Activated naive CD4-positive, alpha-beta T cell treated with anti-CD3 and anti-CD28 coated beads, Interleukin-2, amount 10 ng/mL, durations not matched to agents 7 days and 5 days (primary cell): ENCODE results near the gene LRRC4C.

Source experiments
- CTCF ChIA-PET: fragments of 350-600 bp; sonication (Branson Sonifier 250); formaldehyde crosslinking; loops from one replicate; lab custom pipeline; 2021; ENCODE audit warnings: antibody characterized with exemption; lab: Charles Lee
- DNase-seq: peaks from one replicate; pipeline ENCODE4 v3.0.0-alpha.2; 2020
- H3K27ac Mint-ChIP-seq: one replicate; pipeline ENCODE4 v1.8.0; 2021; ENCODE audit warnings: mild to moderate bottlenecking, moderate library complexity, mixed read lengths
- H3K27me3 Mint-ChIP-seq: one replicate; pipeline ENCODE4 v1.8.0; 2021; ENCODE audit warnings: mild to moderate bottlenecking, mixed read lengths
- H3K36me3 Mint-ChIP-seq: one replicate; pipeline ENCODE4 v1.8.0; 2021; ENCODE audit warnings: mixed read lengths
- H3K4me1 Mint-ChIP-seq: one replicate; pipeline ENCODE4 v1.8.0; 2021; ENCODE audit warnings: mixed read lengths
- H3K4me3 Mint-ChIP-seq: one replicate; pipeline ENCODE4 v1.8.0; 2021; ENCODE audit warnings: mild to moderate bottlenecking, moderate library complexity, mixed read lengths
- H3K9me3 Mint-ChIP-seq: one replicate; pipeline ENCODE4 v1.8.0; 2021; ENCODE audit warnings: mixed read lengths

The LRRC4C gene

DNA sequence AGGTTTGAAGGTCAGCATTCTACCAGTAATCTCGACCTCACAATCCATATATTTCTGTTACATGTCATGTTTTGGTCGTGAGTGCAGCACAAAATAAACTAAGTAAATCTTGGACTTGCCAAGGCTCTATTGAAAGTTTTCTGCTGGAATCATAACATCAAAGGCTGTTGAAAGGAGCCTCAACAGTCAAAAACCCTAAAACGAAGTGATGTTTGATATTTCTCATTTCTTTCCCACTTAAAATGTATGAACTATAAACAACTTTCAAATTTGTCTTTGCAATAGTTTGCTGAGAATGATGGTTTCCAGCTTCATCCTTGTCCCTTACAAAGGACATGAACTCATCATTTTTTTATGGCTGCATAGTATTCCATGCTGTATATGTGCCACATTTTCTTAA, 1118.5 kb downstream of the LRRC4C start:
- Mint-ChIP-seq H3K36me3 (no peaks in the 10 kb centered on the region), H3K4me1 (no peaks in the 10 kb centered on the region), H3K4me3 (no peak overlapping the region), H3K27ac (no peak overlapping the region), H3K27me3 (no peaks in the 10 kb centered on the region), H3K9me3 (peaks cover 15% of the 10 kb centered on the region)
- CTCF ChIA-PET, result no interaction called here
- DNase-seq, result no peak

DNA sequence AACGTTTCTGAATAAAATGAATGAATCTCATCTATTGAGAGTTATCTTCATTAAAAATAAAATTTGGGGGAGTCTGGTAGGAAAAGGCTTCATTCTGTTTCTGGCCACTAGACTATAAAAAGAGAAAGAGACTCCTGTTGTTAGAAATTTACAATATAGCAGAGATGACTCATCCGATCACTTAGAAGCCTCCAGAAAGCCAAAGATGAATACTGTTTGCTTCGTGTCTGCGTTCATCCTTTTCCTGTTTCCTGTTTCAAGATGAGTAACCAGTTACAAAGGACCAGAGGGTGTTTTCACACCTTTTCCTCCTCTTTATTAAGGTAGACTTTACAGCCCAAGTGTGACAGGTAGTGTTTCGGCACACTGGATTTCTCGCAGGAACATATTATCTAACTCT, 1120.7 kb downstream of the LRRC4C start:
- Mint-ChIP-seq H3K9me3 (peaks cover 16% of the 10 kb centered on the region), H3K27ac (no peak overlapping the region), H3K4me1 (no peaks in the 10 kb centered on the region), H3K4me3 (no peak overlapping the region), H3K27me3 (no peaks in the 10 kb centered on the region), H3K36me3 (no peaks in the 10 kb centered on the region)
- no peak for DNase-seq
- CTCF ChIA-PET, result no interaction called here

DNA sequence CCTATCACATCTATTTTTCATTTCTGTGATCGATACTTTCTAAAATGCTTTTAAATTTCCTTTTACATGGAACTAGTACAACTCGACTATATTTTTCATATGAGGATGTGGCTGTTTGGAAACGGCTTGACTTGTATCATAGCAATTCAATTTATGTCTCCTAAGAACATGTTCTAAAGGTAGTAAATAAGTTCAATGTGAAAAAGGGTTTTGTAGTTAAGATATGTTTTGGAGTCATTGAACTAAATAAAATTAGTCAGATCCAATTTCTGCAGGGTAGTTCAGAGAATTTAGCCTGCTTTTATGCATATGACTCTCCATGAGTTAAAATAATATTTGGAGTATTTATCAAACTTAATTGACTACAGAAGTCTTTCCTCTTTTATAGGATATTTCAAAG, 1121.4 kb downstream of the LRRC4C start:
- Mint-ChIP-seq H3K27ac (no peak overlapping the region), H3K4me1 (no peaks in the 10 kb centered on the region), H3K9me3 (peaks cover 15% of the 10 kb centered on the region), H3K27me3 (no peaks in the 10 kb centered on the region), H3K36me3 (no peaks in the 10 kb centered on the region), H3K4me3 (no peak overlapping the region)
- CTCF ChIA-PET, result no interaction called here
- DNase-seq, result no peak

DNA sequence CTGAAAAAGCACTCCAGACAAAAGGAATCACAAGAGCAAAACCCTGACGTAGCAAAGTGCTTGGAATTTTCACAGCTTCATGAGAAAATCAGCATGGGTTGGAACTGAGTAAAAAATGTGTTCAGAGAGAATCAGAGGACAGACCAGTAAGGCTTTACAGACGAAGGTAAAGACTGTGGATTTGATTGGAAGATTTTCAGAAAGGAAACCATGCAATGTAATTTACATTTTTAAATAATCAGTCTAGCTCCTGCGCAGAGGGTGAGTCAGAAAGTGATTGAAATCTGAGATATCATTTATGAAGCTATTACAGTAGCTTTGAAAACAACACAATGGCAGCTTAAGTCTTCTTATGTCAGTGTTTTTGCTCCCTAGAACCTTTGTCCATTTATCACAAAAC, 1122.3 kb downstream of the LRRC4C start:
- H3K27me3 Mint-ChIP-seq, result no peaks in the 10 kb centered on the region
- no peaks in the 10 kb centered on the region for H3K36me3 Mint-ChIP-seq
- no peak for DNase-seq
- H3K4me1 Mint-ChIP-seq, result no peaks in the 10 kb centered on the region
- CTCF ChIA-PET, result no interaction called here
- H3K27ac Mint-ChIP-seq, result no peak overlapping the region
- no peak overlapping the region for H3K4me3 Mint-ChIP-seq
- peaks cover 15% of the 10 kb centered on the region for H3K9me3 Mint-ChIP-seq

DNA sequence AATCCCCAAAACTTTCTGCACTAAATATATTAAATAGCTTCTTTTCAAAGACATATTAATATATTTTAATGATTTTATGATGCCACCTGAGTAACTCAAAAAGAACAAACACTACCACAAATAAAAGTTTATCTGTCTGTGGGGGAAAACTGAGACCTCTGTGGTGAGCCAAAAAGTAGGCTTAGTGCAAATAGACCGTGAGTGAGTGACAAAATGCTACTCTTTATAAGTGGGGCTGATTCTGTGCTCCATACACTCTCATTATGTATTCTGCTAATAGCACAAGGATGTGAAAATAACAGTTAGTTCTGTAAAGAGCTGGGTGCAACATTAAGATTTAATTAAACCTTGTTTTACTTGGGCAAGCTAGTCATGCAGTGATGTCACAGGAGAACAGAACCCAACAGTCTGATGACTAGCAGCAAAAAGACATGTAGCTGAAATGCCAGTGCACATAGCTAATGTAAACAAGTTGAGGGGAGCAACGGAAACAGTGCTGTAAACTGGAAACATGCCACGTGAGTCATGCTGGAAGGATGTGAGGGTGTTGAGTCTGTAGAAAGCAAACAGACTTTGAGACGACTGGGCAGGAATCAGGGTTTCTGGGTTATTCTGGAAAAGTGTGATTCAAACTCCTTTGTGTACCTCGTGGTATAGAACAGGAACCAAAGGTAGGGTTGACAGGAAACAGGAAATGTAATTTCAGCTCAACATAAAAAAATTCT, 1130.4 kb downstream of the LRRC4C start:
- no peak for DNase-seq
- CTCF ChIA-PET, result no interaction called here
- Mint-ChIP-seq H3K4me3 (no peak overlapping the region), H3K9me3 (peaks cover 8% of the 10 kb centered on the region), H3K27ac (no peak overlapping the region), H3K36me3 (no peaks in the 10 kb centered on the region), H3K27me3 (no peaks in the 10 kb centered on the region), H3K4me1 (no peaks in the 10 kb centered on the region)

DNA sequence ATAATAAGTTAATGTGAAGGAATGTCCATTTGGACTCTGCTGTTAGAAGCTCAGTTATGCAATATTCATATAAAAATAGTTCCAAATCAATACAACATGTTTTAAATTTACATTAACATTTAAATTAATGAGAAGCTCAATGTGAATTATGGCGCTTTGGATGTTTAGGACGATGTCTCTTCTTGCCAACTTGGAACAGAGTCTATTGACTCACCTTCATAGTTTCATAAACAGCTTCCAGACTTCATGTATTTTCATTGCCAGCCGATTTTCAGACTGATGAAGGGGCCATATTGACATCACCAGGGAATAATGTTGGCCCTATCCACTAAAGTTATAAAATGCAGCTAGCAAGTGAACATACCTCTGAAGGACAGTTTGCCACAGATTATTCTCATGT, 1136.2 kb downstream of the LRRC4C start:
- DNase-seq, result no peak
- Mint-ChIP-seq H3K9me3 (peaks cover 5% of the 10 kb centered on the region), H3K36me3 (no peaks in the 10 kb centered on the region), H3K27ac (no peak overlapping the region), H3K27me3 (no peaks in the 10 kb centered on the region), H3K4me3 (no peak overlapping the region), H3K4me1 (no peaks in the 10 kb centered on the region)
- CTCF ChIA-PET, result no interaction called here

DNA sequence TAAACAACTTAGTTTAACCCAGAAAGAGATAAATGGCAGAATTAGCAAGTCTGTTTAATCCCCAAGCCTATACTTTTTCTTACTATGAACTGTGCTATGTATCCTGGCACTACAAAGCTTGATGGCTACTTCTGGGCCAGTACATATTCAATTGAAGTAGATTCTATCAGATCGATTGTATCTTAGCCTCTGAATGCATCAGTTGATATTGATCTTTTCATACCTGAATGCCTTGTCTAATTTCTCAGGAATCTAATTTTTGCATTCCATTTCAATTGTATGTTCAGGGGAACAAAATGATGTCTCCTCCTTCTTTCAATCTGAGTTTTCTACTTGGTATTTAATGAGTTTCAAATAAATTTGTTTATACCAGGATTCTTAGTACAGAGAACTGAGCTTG, 1137.9 kb downstream of the LRRC4C start:
- Mint-ChIP-seq H3K4me3 (no peak overlapping the region), H3K36me3 (no peaks in the 10 kb centered on the region), H3K9me3 (peaks cover 5% of the 10 kb centered on the region), H3K27me3 (no peaks in the 10 kb centered on the region), H3K4me1 (no peaks in the 10 kb centered on the region), H3K27ac (no peak overlapping the region)
- no peak for DNase-seq
- CTCF ChIA-PET, result no interaction called here

DNA sequence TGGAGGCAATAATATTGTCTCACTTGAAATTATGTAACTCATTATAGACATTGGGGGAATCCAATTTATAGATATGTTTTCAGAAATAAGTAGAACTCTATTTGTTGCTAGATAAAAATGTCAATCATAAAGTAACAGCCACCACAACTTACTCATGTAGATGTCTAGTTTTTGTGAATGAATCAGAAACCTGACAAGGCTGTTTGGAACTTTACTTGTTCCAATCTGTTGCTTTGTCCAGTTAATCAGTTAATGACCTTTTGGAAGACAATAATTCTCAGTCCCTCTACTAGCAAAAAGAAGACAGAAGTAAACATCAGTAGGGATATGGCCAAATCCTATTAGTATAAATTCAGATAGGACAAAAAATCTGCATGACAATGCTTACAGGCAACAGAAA, 1143.3 kb downstream of the LRRC4C start:
- H3K4me1 Mint-ChIP-seq, result no peaks in the 10 kb centered on the region
- no peaks in the 10 kb centered on the region for H3K36me3 Mint-ChIP-seq
- H3K9me3 Mint-ChIP-seq, result peaks cover 9% of the 10 kb centered on the region
- CTCF ChIA-PET, result no interaction called here
- H3K27me3 Mint-ChIP-seq, result no peaks in the 10 kb centered on the region
- no peak overlapping the region for H3K4me3 Mint-ChIP-seq
- H3K27ac Mint-ChIP-seq, result no peak overlapping the region
- no peak for DNase-seq

DNA sequence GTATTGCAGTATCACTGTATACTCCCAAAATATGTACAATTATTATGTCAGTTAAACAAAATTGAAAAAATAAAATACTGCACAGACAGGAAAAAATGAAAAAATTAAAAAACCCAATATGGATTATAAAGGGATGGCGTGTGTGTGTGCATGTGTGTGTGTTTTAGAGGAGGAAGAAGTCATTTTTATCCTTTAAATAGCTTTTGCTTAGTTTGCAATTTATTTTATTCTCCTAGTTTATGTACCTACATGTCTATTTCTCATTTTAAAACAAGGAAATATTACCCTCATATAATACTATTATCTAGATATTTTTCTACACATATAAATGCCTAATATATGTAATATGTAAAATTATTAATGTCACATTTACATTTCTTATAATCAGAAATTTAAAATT, 1144.3 kb downstream of the LRRC4C start:
- H3K36me3 Mint-ChIP-seq, result no peaks in the 10 kb centered on the region
- CTCF ChIA-PET, result interaction anchor here (0.7 kb wide), 1 partner anchor 10 kb away, joined by 3 read pairs; no protein-coding TSS in a partner anchor

DNA sequence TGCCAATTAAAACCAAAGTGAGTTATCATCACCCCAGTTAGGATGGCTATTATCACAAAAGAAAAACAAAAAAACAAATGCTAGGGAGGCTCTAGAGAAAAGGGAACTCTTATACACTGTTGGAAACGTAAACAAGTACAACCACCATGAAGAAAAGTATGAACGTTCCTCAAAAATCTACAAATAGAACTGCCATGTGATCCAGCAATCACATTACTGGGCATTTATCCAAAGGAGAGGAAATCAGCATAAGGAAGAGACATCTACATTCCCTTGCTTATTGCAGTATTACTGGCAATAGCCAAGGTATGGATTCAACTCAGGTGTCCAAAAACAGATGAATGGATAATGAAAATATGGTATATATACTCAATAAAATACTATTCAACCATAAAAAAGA, 1145.1 kb downstream of the LRRC4C start:
- CTCF ChIA-PET, result interaction anchor here (1.0 kb wide), 1 partner anchor 20 kb away, joined by 3 read pairs; no protein-coding TSS in a partner anchor
- no peak for DNase-seq
- H3K9me3 Mint-ChIP-seq, result peaks cover 9% of the 10 kb centered on the region
- no peak overlapping the region for H3K4me3 Mint-ChIP-seq
- H3K27ac Mint-ChIP-seq, result no peak overlapping the region
- H3K27me3 Mint-ChIP-seq, result no peaks in the 10 kb centered on the region
- no peaks in the 10 kb centered on the region for H3K4me1 Mint-ChIP-seq
- H3K36me3 Mint-ChIP-seq, result no peaks in the 10 kb centered on the region

More for the DNA sequence above, 1144.3 kb downstream of the LRRC4C start:
- no peaks in the 10 kb centered on the region for H3K4me1 Mint-ChIP-seq
- peaks cover 9% of the 10 kb centered on the region for H3K9me3 Mint-ChIP-seq
- no peak overlapping the region for H3K4me3 Mint-ChIP-seq
- no peak overlapping the region for H3K27ac Mint-ChIP-seq
- no peak for DNase-seq
- H3K27me3 Mint-ChIP-seq, result no peaks in the 10 kb centered on the region

DNA sequence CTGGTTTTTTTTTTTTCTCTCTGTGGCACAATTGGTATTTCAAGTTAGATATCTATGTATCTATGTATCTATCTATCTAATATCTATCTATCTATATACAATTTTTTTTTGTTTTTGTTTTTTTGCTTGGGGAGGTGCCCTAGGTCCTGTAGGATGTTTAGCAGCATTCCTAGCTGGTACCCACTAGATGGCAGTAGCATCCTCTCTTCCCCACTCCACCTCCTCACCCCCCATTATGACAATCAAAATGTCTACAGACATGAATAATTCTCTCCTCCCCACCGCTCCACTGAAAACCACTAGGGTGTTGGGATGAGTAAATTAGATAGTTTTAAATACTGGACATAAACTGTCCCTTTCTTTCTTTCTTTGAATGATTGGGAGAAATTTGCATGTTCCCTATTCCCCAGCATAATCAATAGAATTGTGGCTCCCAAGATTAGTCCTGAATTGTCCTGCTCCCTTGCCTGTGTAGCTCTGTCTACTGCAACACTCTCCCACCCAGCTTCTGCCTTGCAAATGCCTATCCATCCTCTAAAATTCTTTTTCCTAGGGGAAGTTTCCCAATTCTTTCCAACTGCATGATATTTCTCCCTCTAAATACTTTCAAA, 1152.4 kb downstream of the LRRC4C start:
- CTCF ChIA-PET, result no interaction called here
- H3K4me1 Mint-ChIP-seq, result no peaks in the 10 kb centered on the region
- no peak for DNase-seq

DNA sequence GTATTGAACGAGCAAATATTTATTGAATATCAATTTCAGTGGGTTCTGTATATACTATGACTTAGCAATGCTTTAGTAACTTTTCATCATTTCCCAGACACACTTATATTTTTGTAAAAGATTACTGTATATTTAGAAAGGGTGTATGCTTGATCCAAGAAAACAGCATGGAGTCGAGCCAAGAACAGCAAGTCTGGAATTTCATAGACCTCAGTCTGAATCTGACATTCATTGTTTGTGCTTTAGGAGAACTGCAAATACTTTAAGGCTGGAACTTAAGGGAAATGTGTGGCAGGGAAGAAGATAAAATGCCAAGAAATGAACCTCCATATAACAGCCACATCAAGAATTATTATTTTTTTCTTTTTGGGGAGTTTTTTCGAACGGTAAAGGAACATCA, 1156.8 kb downstream of the LRRC4C start:
- no peaks in the 10 kb centered on the region for H3K4me1 Mint-ChIP-seq
- DNase-seq, result no peak
- H3K4me3 Mint-ChIP-seq, result no peak overlapping the region
- H3K9me3 Mint-ChIP-seq, result no peaks in the 10 kb centered on the region
- H3K27ac Mint-ChIP-seq, result no peak overlapping the region
- no peaks in the 10 kb centered on the region for H3K36me3 Mint-ChIP-seq
- H3K27me3 Mint-ChIP-seq, result no peaks in the 10 kb centered on the region
- CTCF ChIA-PET, result no interaction called here

More for the DNA sequence above, 1152.4 kb downstream of the LRRC4C start:
- Mint-ChIP-seq H3K4me3 (no peak overlapping the region), H3K9me3 (no peaks in the 10 kb centered on the region), H3K36me3 (no peaks in the 10 kb centered on the region), H3K27me3 (no peaks in the 10 kb centered on the region), H3K27ac (no peak overlapping the region)

DNA sequence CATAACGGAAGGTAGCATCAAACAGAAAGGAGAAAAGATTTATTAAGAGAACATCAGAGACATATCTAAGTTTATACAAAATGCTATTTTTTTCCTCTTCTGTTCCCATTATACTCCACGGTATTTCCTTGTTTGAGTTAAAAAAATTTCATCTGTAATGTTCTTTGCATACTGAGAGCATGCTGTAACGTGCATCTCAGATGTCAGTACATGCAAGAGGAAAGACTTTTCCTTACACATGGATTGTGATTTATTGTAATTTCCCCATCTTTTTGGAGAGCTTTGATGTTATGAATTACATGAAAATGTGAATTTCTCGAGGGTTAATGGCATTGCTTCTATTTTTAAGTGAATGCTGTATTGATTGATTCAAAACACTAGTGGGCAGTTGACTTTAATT, 1164.0 kb downstream of the LRRC4C start:
- Mint-ChIP-seq H3K4me3 (no peak overlapping the region), H3K27ac (no peak overlapping the region), H3K36me3 (no peaks in the 10 kb centered on the region), H3K27me3 (peaks cover 16% of the 10 kb centered on the region), H3K4me1 (peaks cover 6% of the 10 kb centered on the region), H3K9me3 (no peaks in the 10 kb centered on the region)
- CTCF ChIA-PET, result no interaction called here
- DNase-seq, result no peak

DNA sequence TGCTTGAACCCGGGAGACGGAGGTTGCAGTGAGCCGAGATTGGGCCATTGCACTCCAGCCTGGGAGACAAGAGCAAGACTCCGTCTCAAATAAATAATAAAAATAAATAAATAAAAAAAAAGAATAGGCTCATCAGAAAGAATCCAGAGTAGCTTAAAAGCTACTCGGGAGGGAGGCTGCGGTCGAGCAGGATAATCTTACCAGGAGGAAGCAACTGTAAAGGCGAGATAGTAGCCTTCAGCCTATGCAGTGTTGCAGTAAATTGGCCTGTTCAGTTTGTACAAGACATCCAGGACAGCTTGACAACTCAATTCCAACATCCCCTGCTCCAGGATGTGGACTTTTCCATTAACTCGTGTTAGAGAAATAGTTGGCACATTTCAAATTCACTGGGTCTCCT, 1164.7 kb downstream of the LRRC4C start:
- no peak overlapping the region for H3K4me3 Mint-ChIP-seq
- H3K9me3 Mint-ChIP-seq, result no peaks in the 10 kb centered on the region
- H3K36me3 Mint-ChIP-seq, result no peaks in the 10 kb centered on the region
- H3K4me1 Mint-ChIP-seq, result peaks cover 6% of the 10 kb centered on the region
- DNase-seq, result no peak
- no peak overlapping the region for H3K27ac Mint-ChIP-seq
- CTCF ChIA-PET, result interaction anchor here (1.0 to 1.8 kb wide), 2 partner anchors 10 to 19 kb away, joined by 3 to 11 read pairs; no protein-coding TSS in a partner anchor
- peaks cover 16% of the 10 kb centered on the region for H3K27me3 Mint-ChIP-seq

DNA sequence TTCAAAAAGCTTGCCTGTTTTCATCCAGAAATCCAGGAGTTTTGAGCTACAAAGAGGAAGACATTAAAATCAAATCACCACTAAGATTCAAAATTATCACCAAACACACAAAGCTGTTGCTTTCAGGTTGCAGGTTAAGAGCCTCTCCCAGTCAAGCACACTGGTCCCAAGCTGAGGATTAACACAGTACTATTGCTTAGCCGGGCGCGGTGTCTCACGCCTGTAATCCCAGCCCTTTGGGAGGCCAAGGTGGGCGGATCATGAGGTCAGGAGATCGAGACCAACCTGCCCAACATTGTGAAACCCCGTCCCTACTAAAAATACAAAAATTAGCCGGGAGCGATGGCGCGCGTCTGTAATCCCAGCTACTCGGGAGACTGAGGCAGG, 1165.1 kb downstream of the LRRC4C start:
- H3K4me3 Mint-ChIP-seq, result no peak overlapping the region
- CTCF ChIA-PET, result interaction anchor here (0.9 to 1.8 kb wide), 4 partner anchors 10 to 894 kb away, joined by 3 to 11 read pairs (median 4); no protein-coding TSS in a partner anchor

More for the DNA sequence above, 1165.1 kb downstream of the LRRC4C start:
- no peaks in the 10 kb centered on the region for H3K36me3 Mint-ChIP-seq
- no peak for DNase-seq
- H3K27ac Mint-ChIP-seq, result no peak overlapping the region
- no peaks in the 10 kb centered on the region for H3K9me3 Mint-ChIP-seq
- H3K27me3 Mint-ChIP-seq, result peaks cover 16% of the 10 kb centered on the region
- H3K4me1 Mint-ChIP-seq, result peaks cover 6% of the 10 kb centered on the region
